CD4-positive, alpha-beta T cell (primary cell): ENCODE measurements around the gene ALDH16A1. TPM values are rescaled to one million over a fixed set of nuclear protein-coding genes. Genes with fewer than 3 reads are reported as not detected.

Experiments used
- ATAC-seq: fragments of 200-7000 bp; cut with Tn5 transposase; one replicate; pipeline ENCODE4 v1.10.0; 2022; ENCODE audit warnings: mild to moderate bottlenecking; ENCODE audit not compliant: poor library complexity
- CTCF ChIA-PET: fragments of 350-600 bp; sonication (Branson Sonifier 250); formaldehyde crosslinking; loops from one replicate; lab custom pipeline; 2021; ENCODE audit warnings: antibody characterized with exemption, inconsistent platforms; lab: Charles Lee
- POLR2A ChIA-PET: fragments of 350-600 bp; sonication (Branson Sonifier 250); formaldehyde crosslinking; loops from one replicate; lab custom pipeline; 2021; ENCODE audit warnings: antibody characterized with exemption, inconsistent platforms; lab: Charles Lee
- DNase-seq, 14 experiments: peaks; one replicate each; pipeline ENCODE4 v3.0.0-alpha.2; 2013 to 2020; ENCODE audit warnings: mixed read lengths in 2 of 14
- H3K27ac ChIP-seq, 2 donors: one replicate each; pipeline versions ENCODE4 v1.5.1 to v1.7.0; 2013; ENCODE audit warnings: low read length in 2 of 2, low read depth in 1 of 2, mild to moderate bottlenecking in 1 of 2
- H3K27me3 ChIP-seq, 2 experiments: 1 replicate in 1 of 2; 2 replicates in 1 of 2; pipeline versions ENCODE4 v1.6.1 to v1.7.0; 2013; ENCODE audit warnings: low read length in 2 of 2, control low read depth in 1 of 2, mild to moderate bottlenecking in 1 of 2, moderate library complexity in 1 of 2; ENCODE audit not compliant: insufficient read depth in 2 of 2, control insufficient read depth in 1 of 2
- H3K36me3 ChIP-seq: one replicate; pipeline ENCODE4 v1.6.1; 2013; ENCODE audit warnings: low read length, control low read depth; ENCODE audit not compliant: insufficient read depth
- H3K4me1 ChIP-seq: one replicate; pipeline ENCODE4 v1.6.1; 2013; ENCODE audit warnings: low read length, control low read depth; ENCODE audit not compliant: insufficient read depth
- H3K4me3 ChIP-seq: one replicate; pipeline ENCODE4 v1.5.1; 2013; ENCODE audit warnings: mild to moderate bottlenecking, low read length, moderate library complexity
- H3K9me3 ChIP-seq, 2 experiments: 1 replicate in 1 of 2; 2 replicates in 1 of 2; pipeline versions ENCODE4 v1.6.1 to v1.7.0; 2013; ENCODE audit warnings: low read length in 2 of 2, mild to moderate bottlenecking in 2 of 2, control low read depth in 1 of 2, moderate library complexity in 1 of 2; ENCODE audit not compliant: control insufficient read depth in 1 of 2, insufficient read depth in 1 of 2
- H3K27ac Mint-ChIP-seq: one replicate; pipeline ENCODE4 v1.8.0; 2020; ENCODE audit warnings: mixed read lengths
- H3K27me3 Mint-ChIP-seq: one replicate; pipeline ENCODE4 v1.8.0; 2021; ENCODE audit warnings: mixed read lengths
- H3K36me3 Mint-ChIP-seq: one replicate; pipeline ENCODE4 v1.8.0; 2021; ENCODE audit warnings: low read depth, mixed read lengths
- H3K4me1 Mint-ChIP-seq: one replicate; pipeline ENCODE4 v1.8.0; 2021; ENCODE audit warnings: low read depth, mixed read lengths
- H3K4me3 Mint-ChIP-seq: one replicate; pipeline ENCODE4 v1.8.0; 2020; ENCODE audit warnings: mild to moderate bottlenecking, mixed read lengths
- H3K9me3 Mint-ChIP-seq: one replicate; pipeline ENCODE4 v1.8.0; 2020; ENCODE audit warnings: mixed read lengths
- intact Hi-C, 2 experiments: fragments of 100-400 bp; cut with DNase I in 1 of 2; cut with micrococcal nuclease in 1 of 2; formaldehyde crosslinking; loops; one replicate each; pipeline versions ENCODE4 v1.15.1 to v1.9.0; 2023 to 2025; cut with DNase I, micrococcal nuclease
- total RNA-seq, 174 experiments: library from RNA in 2 of 174; stranded (reverse) in 2 of 174; gene quantifications; one replicate each; pipeline ENCODE4 v1.2.3 and lab custom pipeline; 2021 to 2026
- TF ChIP-seq, protein P1 (sequence below): fragments of 200-600 bp; IDR thresholded peaks from one replicate; pipeline ENCODE4 v1.8.0; 2022; ENCODE audit warnings: antibody characterized with exemption, mild to moderate bottlenecking

ALDH16A1 gene
- total RNA-seq, 2 experiments from 2014 or later, result 25.1 to 25.8 TPM

- intact Hi-C loops, result loop anchor here in 1 of 2 experiments (2.0 kb wide), 1 partner anchor 15 kb away; the partner anchor contains the start of gene PTH2
- no peak overlapping the region for H3K27ac ChIP-seq
- Mint-ChIP-seq H3K27me3 (no peaks in the 10 kb centered on the region), H3K4me1 (peaks cover 74% of the 10 kb centered on the region), H3K27ac (peak overlapping the region; percentile 82), H3K36me3 (no peaks in the 10 kb centered on the region), H3K9me3 (no peaks in the 10 kb centered on the region), H3K4me3 (no peak overlapping the region)
- ChIA-PET CTCF (interaction anchor here (1.8 kb wide), 1 partner anchor 16 kb away, joined by 10 read pairs; no protein-coding TSS in a partner anchor), POLR2A (interaction anchor here (0.7 kb wide), 1 partner anchor 1002 kb away, joined by 3 read pairs; no protein-coding TSS in a partner anchor)
- TF ChIP-seq, protein P1, sequence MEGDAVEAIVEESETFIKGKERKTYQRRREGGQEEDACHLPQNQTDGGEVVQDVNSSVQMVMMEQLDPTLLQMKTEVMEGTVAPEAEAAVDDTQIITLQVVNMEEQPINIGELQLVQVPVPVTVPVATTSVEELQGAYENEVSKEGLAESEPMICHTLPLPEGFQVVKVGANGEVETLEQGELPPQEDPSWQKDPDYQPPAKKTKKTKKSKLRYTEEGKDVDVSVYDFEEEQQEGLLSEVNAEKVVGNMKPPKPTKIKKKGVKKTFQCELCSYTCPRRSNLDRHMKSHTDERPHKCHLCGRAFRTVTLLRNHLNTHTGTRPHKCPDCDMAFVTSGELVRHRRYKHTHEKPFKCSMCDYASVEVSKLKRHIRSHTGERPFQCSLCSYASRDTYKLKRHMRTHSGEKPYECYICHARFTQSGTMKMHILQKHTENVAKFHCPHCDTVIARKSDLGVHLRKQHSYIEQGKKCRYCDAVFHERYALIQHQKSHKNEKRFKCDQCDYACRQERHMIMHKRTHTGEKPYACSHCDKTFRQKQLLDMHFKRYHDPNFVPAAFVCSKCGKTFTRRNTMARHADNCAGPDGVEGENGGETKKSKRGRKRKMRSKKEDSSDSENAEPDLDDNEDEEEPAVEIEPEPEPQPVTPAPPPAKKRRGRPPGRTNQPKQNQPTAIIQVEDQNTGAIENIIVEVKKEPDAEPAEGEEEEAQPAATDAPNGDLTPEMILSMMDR, result no peak
- ATAC-seq (no peak), DNase-seq (no peak)
- H3K36me3 ChIP-seq, result no peaks in the 10 kb centered on the region
- peaks cover 70% of the 10 kb centered on the region for H3K4me1 ChIP-seq
- no peaks in the 10 kb centered on the region for H3K27me3 ChIP-seq
- no peaks in the 10 kb centered on the region for H3K9me3 ChIP-seq
- no peak overlapping the region for H3K4me3 ChIP-seq
These were observed 45.5 kb upstream of the ALDH16A1 start for GRCh38 chr19:49407482-49408015.

DNA sequence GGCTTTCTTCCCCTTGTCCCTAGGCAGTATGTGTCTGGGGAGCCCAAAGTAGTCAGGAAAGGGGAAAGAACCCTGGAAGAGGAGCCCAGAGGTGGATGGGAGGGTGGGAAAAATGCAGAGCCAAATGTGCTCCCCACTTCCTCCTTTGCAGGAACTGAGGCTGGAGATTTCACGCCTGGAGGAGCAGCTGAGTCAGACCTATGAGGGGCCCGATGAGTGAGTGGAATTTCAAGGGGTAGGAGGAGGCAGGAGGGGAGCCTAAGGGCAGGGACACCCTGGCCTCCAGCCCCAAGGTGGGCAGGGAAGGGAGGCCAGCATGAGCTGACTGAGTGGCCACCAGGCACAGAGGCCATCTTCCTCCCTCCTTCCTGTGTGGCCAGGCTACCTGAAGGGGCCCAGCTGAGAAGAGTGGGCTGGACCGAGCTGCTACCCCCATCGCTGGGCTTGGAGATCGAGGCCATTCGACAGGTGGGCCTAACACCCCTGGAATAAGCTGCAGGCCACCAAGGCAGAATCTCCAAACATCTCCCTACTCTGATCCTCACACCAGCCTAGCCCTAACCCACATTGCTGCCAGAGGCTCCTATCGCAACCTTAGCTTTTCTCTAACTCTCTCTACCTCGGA, 44.1 kb upstream of the ALDH16A1 start:
- H3K36me3 ChIP-seq, result no peaks in the 10 kb centered on the region
- intact Hi-C loops, result loop anchor here in 1 of 2 experiments (2.0 kb wide), 1 partner anchor 14 kb away; the partner anchor contains the start of gene PTH2
- Mint-ChIP-seq H3K9me3 (no peaks in the 10 kb centered on the region), H3K4me1 (peaks cover 68% of the 10 kb centered on the region), H3K27ac (peak overlapping the region; percentile 82), H3K4me3 (peak overlapping the region; percentile 49), H3K27me3 (no peaks in the 10 kb centered on the region), H3K36me3 (no peaks in the 10 kb centered on the region)
- CTCF ChIA-PET, result interaction anchor here (1.6 kb wide), 1 partner anchor 81 kb away, joined by 6 read pairs; no protein-coding TSS in a partner anchor
- TF ChIP-seq, protein P1, result no peak
- H3K27me3 ChIP-seq, result no peaks in the 10 kb centered on the region
- H3K4me1 ChIP-seq, result peaks cover 72% of the 10 kb centered on the region
- H3K4me3 ChIP-seq, result peak overlapping the region; percentile 11
- POLR2A ChIA-PET, result interaction anchor here (1.3 to 3.9 kb wide), 4 partner anchors 11 to 43 kb away, joined by 6 to 20 read pairs (median 8); partner anchors contain the start of genes PIH1D1 and SLC17A7
- no peak for ATAC-seq
- H3K27ac ChIP-seq, result peak overlapping the region; percentile 17 to 65
- H3K9me3 ChIP-seq, result no peaks in the 10 kb centered on the region
- no peak for DNase-seq

DNA sequence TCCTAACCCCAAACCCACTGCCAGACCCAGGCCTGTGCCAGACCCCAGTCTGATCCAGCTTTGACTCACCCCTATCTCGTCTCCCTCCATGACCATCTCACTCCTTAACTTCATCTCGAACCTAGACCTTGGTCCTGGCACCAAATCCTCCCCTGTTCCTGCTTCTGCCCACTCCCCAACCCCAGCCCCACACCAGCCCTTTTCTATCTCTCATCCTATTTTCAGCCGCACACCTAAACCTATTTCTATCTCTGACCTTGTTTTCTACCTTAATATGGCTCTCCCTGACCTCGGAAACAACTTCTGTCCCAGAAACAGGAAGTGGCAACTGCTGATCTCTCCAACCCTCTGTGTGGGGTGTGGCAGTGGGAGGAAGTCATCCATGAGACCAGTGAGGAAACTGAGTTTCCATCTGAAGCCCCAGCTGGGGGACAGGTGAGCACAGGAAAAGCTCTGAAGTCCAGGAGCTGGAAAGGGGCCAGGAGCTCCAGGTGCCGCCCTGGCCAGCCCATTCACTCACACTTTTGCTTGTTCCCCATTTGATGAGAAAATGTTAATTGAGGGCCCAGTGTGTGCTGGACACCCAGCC, 43.5 kb upstream of the ALDH16A1 start:
- POLR2A ChIA-PET, result interaction anchor here (0.6 to 3.9 kb wide), 5 partner anchors 11 to 44 kb away, joined by 4 to 20 read pairs (median 6); partner anchors contain the start of genes ALDH16A1, PIH1D1 and SLC17A7
- Mint-ChIP-seq H3K4me1 (peaks cover 67% of the 10 kb centered on the region), H3K4me3 (peak overlapping the region; percentile 49), H3K27ac (peak overlapping the region; percentile 82), H3K9me3 (no peaks in the 10 kb centered on the region), H3K36me3 (no peaks in the 10 kb centered on the region), H3K27me3 (no peaks in the 10 kb centered on the region)
- peak; percentile 61 for ATAC-seq
- H3K27me3 ChIP-seq, result no peaks in the 10 kb centered on the region
- peak overlapping the region; percentile 11 for H3K4me3 ChIP-seq
- no peaks in the 10 kb centered on the region for H3K36me3 ChIP-seq
- TF ChIP-seq, protein P1, result no peak
- H3K27ac ChIP-seq, result peak overlapping the region; percentile 17 to 65
- intact Hi-C loops, result loop anchor here in 1 of 2 experiments (2.0 kb wide), 1 partner anchor 13 kb away; the partner anchor contains the start of gene PTH2
- H3K9me3 ChIP-seq, result no peaks in the 10 kb centered on the region
- H3K4me1 ChIP-seq, result peaks cover 72% of the 10 kb centered on the region
- CTCF ChIA-PET, result interaction anchor here (0.7 to 1.6 kb wide), 3 partner anchors 18 to 82 kb away, joined by 3 to 6 read pairs (median 3); no protein-coding TSS in a partner anchor
- peak in 4 of 14 experiments; percentile 42 to 75 (median 57) for DNase-seq
